Measurements from ENCODE around the gene DPF1. TPM values are rescaled to one million over a fixed set of nuclear protein-coding genes. Genes with fewer than 3 reads are reported as not detected.

The DPF1 gene
- total RNA-seq, 1 experiment from 2014 or later, result 1.0 TPM

- Mint-ChIP-seq H3K4me1 (ENCODE audit: low read depth, unreplicated experiment) (no peaks in the 10 kb centered on the region), H3K4me3 (ENCODE audit: low read depth, unreplicated experiment) (no peak overlapping the region), H3K9me3 (ENCODE audit: low read depth, unreplicated experiment) (peaks cover 2% of the 10 kb centered on the region), H3K27ac (ENCODE audit: unreplicated experiment) (no peak overlapping the region), H3K27me3 (ENCODE audit: unreplicated experiment) (no peaks in the 10 kb centered on the region), H3K36me3 (ENCODE audit: insufficient read depth, unreplicated experiment) (peaks cover 49% of the 10 kb centered on the region)
- no TSS peak for BruUV-seq (replicated peaks)
- CTCF ChIA-PET, result no interaction called here
- no peak for DNase-seq
- TF ChIP-seq CTCF (IDR thresholded peaks at IDR 0.05; ENCODE audit: unreplicated experiment), result no peak
- intact Hi-C loops (cut with micrococcal nuclease; ENCODE audit: unreplicated experiment), result no loop called here
These were observed 29.8 kb downstream of the DPF1 start for GRCh38 chr19:38194061-38194701.

- CTCF ChIA-PET, result no interaction called here
- no peak for DNase-seq
- peaks cover 2% of the 10 kb centered on the region for H3K9me3 Mint-ChIP-seq (ENCODE audit: low read depth, unreplicated experiment)
- H3K4me1 Mint-ChIP-seq (ENCODE audit: low read depth, unreplicated experiment), result no peaks in the 10 kb centered on the region
- intact Hi-C loops (cut with micrococcal nuclease; ENCODE audit: unreplicated experiment), result no loop called here
- no TSS peak for BruUV-seq (replicated peaks)
- no peak overlapping the region for H3K4me3 Mint-ChIP-seq (ENCODE audit: low read depth, unreplicated experiment)
- H3K27me3 Mint-ChIP-seq (ENCODE audit: unreplicated experiment), result no peaks in the 10 kb centered on the region
- peaks cover 45% of the 10 kb centered on the region for H3K36me3 Mint-ChIP-seq (ENCODE audit: insufficient read depth, unreplicated experiment)
- no peak for TF ChIP-seq CTCF (IDR thresholded peaks at IDR 0.05; ENCODE audit: unreplicated experiment)
- H3K27ac Mint-ChIP-seq (ENCODE audit: unreplicated experiment), result no peak overlapping the region
These were observed 30.6 kb downstream of the DPF1 start for GRCh38 chr19:38193445-38193844.

- CTCF ChIA-PET, result no interaction called here
- BruUV-seq (replicated peaks), result no TSS peak
These were observed 32.3 kb downstream of the DPF1 start for GRCh38 chr19:38191747-38192146.

GRCh38 chr19:38190793-38191192, 33.2 kb downstream of the DPF1 start:
- H3K9me3 Mint-ChIP-seq (ENCODE audit: low read depth, unreplicated experiment), result peaks cover 2% of the 10 kb centered on the region
- no TSS peak for BruUV-seq (replicated peaks)
- TF ChIP-seq CTCF (IDR thresholded peaks at IDR 0.05; ENCODE audit: unreplicated experiment), result no peak
- H3K4me1 Mint-ChIP-seq (ENCODE audit: low read depth, unreplicated experiment), result no peaks in the 10 kb centered on the region
- H3K4me3 Mint-ChIP-seq (ENCODE audit: low read depth, unreplicated experiment), result no peak overlapping the region
- H3K36me3 Mint-ChIP-seq (ENCODE audit: insufficient read depth, unreplicated experiment), result peaks cover 26% of the 10 kb centered on the region
- no peak overlapping the region for H3K27ac Mint-ChIP-seq (ENCODE audit: unreplicated experiment)
- CTCF ChIA-PET, result no interaction called here
- DNase-seq, result no peak
- no peaks in the 10 kb centered on the region for H3K27me3 Mint-ChIP-seq (ENCODE audit: unreplicated experiment)
- intact Hi-C loops (cut with micrococcal nuclease; ENCODE audit: unreplicated experiment), result no loop called here

More at GRCh38 chr19:38191747-38192146, 32.3 kb downstream of the DPF1 start:
- TF ChIP-seq CTCF (IDR thresholded peaks at IDR 0.05; ENCODE audit: unreplicated experiment), result no peak
- intact Hi-C loops (cut with micrococcal nuclease; ENCODE audit: unreplicated experiment), result no loop called here
- DNase-seq, result no peak
- Mint-ChIP-seq H3K4me1 (ENCODE audit: low read depth, unreplicated experiment) (no peaks in the 10 kb centered on the region), H3K4me3 (ENCODE audit: low read depth, unreplicated experiment) (no peak overlapping the region), H3K36me3 (ENCODE audit: insufficient read depth, unreplicated experiment) (peaks cover 35% of the 10 kb centered on the region), H3K9me3 (ENCODE audit: low read depth, unreplicated experiment) (peaks cover 2% of the 10 kb centered on the region), H3K27ac (ENCODE audit: unreplicated experiment) (no peak overlapping the region), H3K27me3 (ENCODE audit: unreplicated experiment) (no peaks in the 10 kb centered on the region)
